Calu3 (cell line): Measurements from ENCODE around the gene ACSL1. TPM values are rescaled to one million over a fixed set of nuclear protein-coding genes. Genes with fewer than 3 reads are reported as not detected.

Source experiments
- BruUV-seq: library from RNA; stranded (reverse); fragments of 400-500 nt; replicated peaks from 2 replicates; lab custom pipeline; 2021; lab: Mats Ljungman, UMichigan
- CTCF ChIA-PET: fragments of 300-600 bp; sonication (Branson Sonifier 250); formaldehyde crosslinking; loops from one replicate; lab custom pipeline; 2022; ENCODE audit warnings: antibody characterized with exemption; lab: Charles Lee
- DNase-seq: peaks from one replicate; pipeline ENCODE4 v3.0.0; 2022
- H3K27ac Mint-ChIP-seq: one replicate; pipeline ENCODE4 v1.8.0; 2022; ENCODE audit warnings: mixed read lengths; ENCODE audit not compliant: unreplicated experiment
- H3K27me3 Mint-ChIP-seq: one replicate; pipeline ENCODE4 v1.8.0; 2022; ENCODE audit warnings: mixed read lengths; ENCODE audit not compliant: unreplicated experiment
- H3K36me3 Mint-ChIP-seq: one replicate; pipeline ENCODE4 v1.8.0; 2022; ENCODE audit warnings: mild to moderate bottlenecking, moderate library complexity, mixed read lengths; ENCODE audit not compliant: insufficient read depth, unreplicated experiment
- H3K4me1 Mint-ChIP-seq: one replicate; pipeline ENCODE4 v1.8.0; 2022; ENCODE audit warnings: mild to moderate bottlenecking, low read depth, mixed read lengths; ENCODE audit not compliant: unreplicated experiment
- H3K4me3 Mint-ChIP-seq: one replicate; pipeline ENCODE4 v1.8.0; 2022; ENCODE audit warnings: mild to moderate bottlenecking, low read depth, moderate library complexity, mixed read lengths; ENCODE audit not compliant: unreplicated experiment
- H3K9me3 Mint-ChIP-seq: one replicate; pipeline ENCODE4 v1.8.0; 2022; ENCODE audit warnings: low read depth, mixed read lengths; ENCODE audit not compliant: unreplicated experiment
- CTCF ChIP-seq: fragments of 200-600 bp; IDR thresholded peaks from one replicate; pipeline ENCODE4 v1.8.0; 2022; ENCODE audit warnings: antibody characterized with exemption; ENCODE audit not compliant: unreplicated experiment
- intact Hi-C: fragments of 100-400 bp; cut with micrococcal nuclease; formaldehyde crosslinking; loops from one replicate; pipeline ENCODE4 v1.10.0; 2022; ENCODE audit not compliant: unreplicated experiment
- total RNA-seq: library from RNA; stranded (reverse); gene quantifications from 2 replicates; pipeline ENCODE4 v1.2.3, GENCODE V29; 2022

Gene ACSL1
- total RNA-seq, 1 experiment from 2014 or later = 31.9 TPM

GRCh38 chr4:184833046-184833838 lies 7.5 kb upstream of the ACSL1 start:
- TF ChIP-seq CTCF = no peak
- Mint-ChIP-seq H3K27me3 (no peaks in the 10 kb centered on the region), H3K36me3 (no peaks in the 10 kb centered on the region), H3K9me3 (no peaks in the 10 kb centered on the region), H3K27ac (no peak overlapping the region), H3K4me1 (peaks cover under 1% of the 10 kb centered on the region), H3K4me3 (no peak overlapping the region)
- no peak for DNase-seq
- CTCF ChIA-PET = no interaction called here
- intact Hi-C loops = no loop called here
- BruUV-seq = no TSS peak

DNA sequence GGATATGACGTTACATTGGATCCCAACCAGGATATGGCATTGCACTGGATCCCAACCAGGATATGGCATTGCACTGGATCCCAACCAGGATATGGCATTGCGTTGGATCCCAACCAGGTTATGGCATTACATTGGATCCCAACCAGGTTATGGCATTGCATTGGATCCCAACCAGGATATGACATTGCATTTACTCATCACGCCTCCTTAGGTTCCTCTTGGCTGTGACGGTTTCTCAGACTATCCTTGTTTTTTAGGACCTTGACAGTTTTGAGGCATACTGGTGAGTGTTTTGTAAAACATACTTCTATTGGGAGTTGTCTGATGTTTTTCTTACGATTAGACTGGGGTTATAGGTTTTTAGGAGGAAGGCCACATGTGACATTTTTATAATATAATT lies 5.4 kb upstream of the ACSL1 start:
- Mint-ChIP-seq H3K27ac (no peak overlapping the region), H3K9me3 (no peaks in the 10 kb centered on the region), H3K4me3 (no peak overlapping the region), H3K4me1 (no peaks in the 10 kb centered on the region), H3K27me3 (no peaks in the 10 kb centered on the region), H3K36me3 (peaks cover 6% of the 10 kb centered on the region)
- intact Hi-C loops = no loop called here
- no TSS peak for BruUV-seq
- TF ChIP-seq CTCF = no peak
- CTCF ChIA-PET = no interaction called here
- DNase-seq = no peak

GRCh38 chr4:184826691-184827270 lies 1.0 kb upstream of the ACSL1 start:
- no peak for DNase-seq
- TF ChIP-seq CTCF = no peak
- intact Hi-C loops = no loop called here
- H3K36me3 Mint-ChIP-seq = peaks cover 19% of the 10 kb centered on the region
- BruUV-seq = no TSS peak
- peak overlapping the region; percentile 94 for H3K4me3 Mint-ChIP-seq
- CTCF ChIA-PET = no interaction called here
- no peaks in the 10 kb centered on the region for H3K27me3 Mint-ChIP-seq
- no peaks in the 10 kb centered on the region for H3K4me1 Mint-ChIP-seq
- no peaks in the 10 kb centered on the region for H3K9me3 Mint-ChIP-seq
- no peak overlapping the region for H3K27ac Mint-ChIP-seq

GRCh38 chr4:184825141-184825895 lies 450 bp downstream of the ACSL1 start:
- Mint-ChIP-seq H3K4me3 (peak overlapping the region; percentile 94), H3K4me1 (no peaks in the 10 kb centered on the region), H3K36me3 (peaks cover 19% of the 10 kb centered on the region), H3K9me3 (no peaks in the 10 kb centered on the region), H3K27me3 (no peaks in the 10 kb centered on the region), H3K27ac (no peak overlapping the region)
- intact Hi-C loops = loop anchor here (2.0 kb wide), 1 partner anchor 79 kb away; no protein-coding TSS in a partner anchor
- CTCF ChIA-PET = interaction anchor here (0.5 to 0.8 kb wide), 2 partner anchors 78 to 1106 kb away, joined by 3 read pairs; no protein-coding TSS in a partner anchor
- no TSS peak for BruUV-seq
- TF ChIP-seq CTCF = no peak
- peak; percentile 24 for DNase-seq
